Measurements from ENCODE around the gene LSM14B. TPM values are rescaled to one million over a fixed set of nuclear protein-coding genes. Genes with fewer than 3 reads are reported as not detected.

Gene LSM14B
- total RNA-seq, 1 experiment from 2014 or later = 82.4 TPM

- Histone ChIP-seq H2BK15ac (ENCODE audit: low read depth, low read length) (no peak overlapping the region), H3K4ac (ENCODE audit: low read depth, low read length) (no peak overlapping the region), H2BK5ac (ENCODE audit: insufficient read length, low read length) (no peak overlapping the region), H3T11ph (ENCODE audit: low read length) (no peak overlapping the region), H4K20me1 (ENCODE audit: control insufficient read depth, insufficient read depth, insufficient read length) (no peaks in the 10 kb centered on the region), H2BK120ac (ENCODE audit: low read depth, low read length, poor library complexity, severe bottlenecking) (no peak overlapping the region), H3K14ac (ENCODE audit: insufficient read depth, low read length) (no peak overlapping the region), H2BK20ac (ENCODE audit: low read depth, low read length, poor library complexity, severe bottlenecking) (no peak overlapping the region), H3K4me2 (ENCODE audit: insufficient read depth, insufficient read length, low read length) (no peak overlapping the region), H3K27ac (ENCODE audit: insufficient read length, low read depth, low read length) (no peak overlapping the region), H3K56ac (ENCODE audit: insufficient read length, low read depth, low read length) (no peak overlapping the region), H2AK5ac (ENCODE audit: insufficient read length, low read length) (no peak overlapping the region), H3K9me3 (ENCODE audit: control insufficient read depth, low read depth, low read length) (peaks cover 21% of the 10 kb centered on the region), H4K91ac (ENCODE audit: insufficient read length, low read depth, low read length) (no peak overlapping the region), H3K27me3 (ENCODE audit: insufficient read depth, low read length) (no peaks in the 10 kb centered on the region), H3K4me1 (ENCODE audit: insufficient read depth, low read length) (no peaks in the 10 kb centered on the region), H3K79me2 (ENCODE audit: insufficient read depth, low read length) (no peaks in the 10 kb centered on the region), H2AFZ (ENCODE audit: low read length) (no peak overlapping the region), H3K79me1 (ENCODE audit: insufficient read depth, low read depth, low read length, poor library complexity, severe bottlenecking) (no peaks in the 10 kb centered on the region), H3K9ac (ENCODE audit: extremely low read depth, insufficient read length, low read length) (no peak overlapping the region), H3K23ac (ENCODE audit: insufficient read length, low read depth, low read length) (no peak overlapping the region), H4K5ac (ENCODE audit: insufficient read length, low read depth, low read length) (no peak overlapping the region), H2BK12ac (ENCODE audit: insufficient read length, low read depth, low read length) (no peak overlapping the region), H3K23me2 (ENCODE audit: insufficient read length, low read depth, low read length, poor library complexity, severe bottlenecking) (no peaks in the 10 kb centered on the region), H3K18ac (ENCODE audit: insufficient read length, low read depth, low read length) (no peak overlapping the region), H4K8ac (replicated peaks; ENCODE audit: insufficient read length, low read depth, low read length) (no peak overlapping the region)
- Mint-ChIP-seq H3K36me3 (ENCODE audit: insufficient read depth in 1 of 3, low read depth in 3 of 3) (peaks cover 12 to 24% (median 13%) of the 10 kb centered on the region in 3 experiments; a peak in 6 of 7 replicates), H3K4me1 (no peaks in the 10 kb centered on the region), H3K4me3 (no peak overlapping the region), H3K27me3 (ENCODE audit: low read depth) (peaks cover 36% of the 10 kb centered on the region), H3K27ac (no peak overlapping the region), H3K9me3 (peaks cover 52 to 67% of the 10 kb centered on the region in 2 experiments)
- DNase-seq = no peak
- no peak for TF ChIP-seq CTCF (conservative IDR thresholded peaks at IDR 0.05)
- no CpG with 5 or more reads among the region's 5 CpGs for WGBS (ENCODE audit: extremely low coverage, insufficient read length, low lambda C conversion rate)
These were observed 49.0 kb upstream of the LSM14B start for GRCh38 chr20:62073323-62073722.

Data from H9 (cell line).